H1 (cell line): Measurements from ENCODE around the gene CSAD. TPM values are rescaled to one million over a fixed set of nuclear protein-coding genes. Genes with fewer than 3 reads are reported as not detected.

Source experiments
- CTCF ChIA-PET: fragments of 300-600 bp; sonication (Branson Sonifier 250); formaldehyde crosslinking; loops from one replicate; lab custom pipeline; 2021; ENCODE audit not compliant: partially characterized antibody; lab: Charles Lee
- POLR2A ChIA-PET: fragments of 300-600 bp; sonication (Branson Sonifier 250); formaldehyde crosslinking; loops from one replicate; lab custom pipeline; 2021; ENCODE audit warnings: inconsistent platforms; ENCODE audit not compliant: partially characterized antibody; lab: Charles Lee
- DNase-seq, 2 experiments: peaks; one replicate each; pipeline versions ENCODE4 v3.0.0 to v3.0.0-alpha.2; 2010 to 2022; ENCODE audit warnings: low spot score in 2 of 2, low read depth in 1 of 2, mixed read lengths in 1 of 2
- FAIRE-seq: peaks from 2 replicates; lab custom pipeline; 2011; peaks lifted over from hg19 to GRCh38; lab: Jason Lieb, UNC
- H2AFZ ChIP-seq: 2 replicates; pipeline ENCODE4 v1.8.1; 2012; ENCODE audit warnings: low read length, inconsistent platforms
- H2AK5ac ChIP-seq: 2 replicates; pipeline ENCODE4 v1.6.1; 2013; ENCODE audit warnings: low read depth, low read length
- H2BK120ac ChIP-seq: replicated peaks from 2 replicates; pipeline ENCODE3; 2013; ENCODE audit warnings: low read depth, low read length, inconsistent platforms
- H2BK12ac ChIP-seq: 2 replicates; pipeline ENCODE4 v1.6.1; 2013; ENCODE audit warnings: low read depth, low read length
- H2BK15ac ChIP-seq: 2 replicates; pipeline ENCODE4 v1.6.1; 2013; ENCODE audit warnings: low read length
- H2BK20ac ChIP-seq: 2 replicates; pipeline ENCODE4 v1.6.1; 2013; ENCODE audit warnings: low read length
- H2BK5ac ChIP-seq: 2 replicates; pipeline ENCODE4 v1.6.1; 2013; ENCODE audit warnings: low read depth, low read length
- H3K14ac ChIP-seq: 2 replicates; pipeline ENCODE4 v1.6.1; 2013; ENCODE audit warnings: inconsistent platforms; ENCODE audit not compliant: insufficient read length
- H3K18ac ChIP-seq: 2 replicates; pipeline ENCODE4 v1.6.1; 2013; ENCODE audit warnings: low read length; ENCODE audit errors: extremely low read depth
- H3K23ac ChIP-seq: 2 replicates; pipeline ENCODE4 v1.6.1; 2013; ENCODE audit warnings: inconsistent platforms; ENCODE audit not compliant: insufficient read length
- H3K23me2 ChIP-seq: 2 replicates; pipeline ENCODE4 v1.6.1; 2013; ENCODE audit warnings: low read depth, low read length
- H3K27ac ChIP-seq: 2 replicates; pipeline ENCODE4 v1.6.1; 2011; ENCODE audit warnings: low read depth, low read length, inconsistent platforms
- H3K27me3 ChIP-seq, 4 experiments: replicated peaks in 1 of 4; 1 replicate in 1 of 4; 2 replicates in 3 of 4; pipeline versions ENCODE4 v1.6.1 to v1.8.1; 2011 to 2013; ENCODE audit warnings: low read length in 3 of 4, mild to moderate bottlenecking in 3 of 4, inconsistent platforms in 2 of 4, mixed read lengths in 2 of 4, moderate library complexity in 1 of 4; ENCODE audit not compliant: control insufficient read depth in 3 of 4, insufficient read depth in 3 of 4; ENCODE audit errors: extremely low read depth in 1 of 4
- H3K36me3 ChIP-seq, 4 experiments: 2 replicates each; pipeline versions ENCODE4 v1.6.1 to v1.8.1; 2011 to 2013; ENCODE audit warnings: mild to moderate bottlenecking in 4 of 4, low read length in 3 of 4, moderate library complexity in 2 of 4, control low read depth in 1 of 4, inconsistent platforms in 1 of 4; ENCODE audit not compliant: insufficient read depth in 4 of 4, control insufficient read depth in 2 of 4
- H3K4ac ChIP-seq: replicated peaks from 2 replicates; pipeline ENCODE3; 2013; ENCODE audit warnings: low read length, low read depth, mixed read lengths, inconsistent platforms; ENCODE audit not compliant: insufficient read length
- H3K4me1 ChIP-seq, 4 experiments: replicated peaks in 1 of 4; 1 replicate in 1 of 4; 2 replicates in 3 of 4; pipeline versions ENCODE4 v1.6.1 to v1.8.1; 2011 to 2013; ENCODE audit warnings: low read length in 3 of 4, inconsistent platforms in 2 of 4, mixed read lengths in 1 of 4; ENCODE audit not compliant: insufficient read depth in 4 of 4, control insufficient read depth in 3 of 4
- H3K4me2 ChIP-seq, 2 experiments: 2 replicates each; pipeline versions ENCODE4 v1.6.1 to v1.8.1; 2011 to 2013; ENCODE audit warnings: low read depth in 2 of 2, low read length in 2 of 2, control low read depth in 1 of 2, inconsistent platforms in 1 of 2, mild to moderate bottlenecking in 1 of 2; ENCODE audit not compliant: insufficient read depth in 1 of 2
- H3K4me3 ChIP-seq, 4 experiments: fragments of 200-600, 300-600 bp in 1 of 4; sonication (generic), shearing (Covaris generic), sonication (Bioruptor Twin) in 1 of 4; 2 replicates each; pipeline versions ENCODE4 v1.5.1 to v1.8.1; 2011 to 2016; ENCODE audit warnings: low read length in 4 of 4, low read depth in 3 of 4, control low read depth in 2 of 4, inconsistent platforms in 2 of 4, mild to moderate bottlenecking in 2 of 4, mixed read lengths in 1 of 4, moderate library complexity in 1 of 4; ENCODE audit not compliant: insufficient read depth in 2 of 4; ENCODE audit errors: extremely low read depth in 1 of 4
- H3K56ac ChIP-seq: replicated peaks from 2 replicates; pipeline ENCODE3; 2013; ENCODE audit warnings: low read depth, mild to moderate bottlenecking, mixed read lengths, low read length, inconsistent platforms; ENCODE audit not compliant: insufficient read length
- H3K79me1 ChIP-seq: 2 replicates; pipeline ENCODE4 v1.6.1; 2013; ENCODE audit warnings: low read depth, low read length, control low read depth
- H3K79me2 ChIP-seq, 2 experiments: 2 replicates each; pipeline versions ENCODE4 v1.6.1 to v1.8.1; 2012 to 2013; ENCODE audit warnings: low read length in 2 of 2, mild to moderate bottlenecking in 2 of 2, inconsistent platforms in 1 of 2; ENCODE audit not compliant: insufficient read depth in 2 of 2, control insufficient read depth in 1 of 2
- H3K9ac ChIP-seq, 4 experiments: replicated peaks in 1 of 4; 1 replicate in 1 of 4; 2 replicates in 3 of 4; pipeline versions ENCODE4 v1.6.1 to v1.8.1; 2011 to 2013; ENCODE audit warnings: low read depth in 3 of 4, low read length in 3 of 4, control low read depth in 2 of 4, mild to moderate bottlenecking in 2 of 4, moderate library complexity in 2 of 4, inconsistent platforms in 1 of 4; ENCODE audit errors: extremely low read depth in 1 of 4
- H3K9me3 ChIP-seq, 2 experiments: 2 replicates each; pipeline versions ENCODE4 v1.6.1 to v1.8.1; 2012 to 2013; ENCODE audit warnings: mild to moderate bottlenecking in 2 of 2, moderate library complexity in 2 of 2, control low read depth in 1 of 2, inconsistent platforms in 1 of 2, low read depth in 1 of 2, low read length in 1 of 2, mixed read lengths in 1 of 2; ENCODE audit not compliant: insufficient read depth in 2 of 2
- H4K20me1 ChIP-seq, 2 experiments: replicated peaks in 1 of 2; 2 replicates each; pipeline versions ENCODE3 to v1.8.1; 2011 to 2013; ENCODE audit warnings: inconsistent platforms in 2 of 2, low read length in 2 of 2, mild to moderate bottlenecking in 1 of 2; ENCODE audit not compliant: insufficient read depth in 2 of 2, control insufficient read depth in 1 of 2
- H4K5ac ChIP-seq: 2 replicates; pipeline ENCODE4 v1.6.1; 2013; ENCODE audit warnings: low read length, low read depth, mixed read lengths, inconsistent platforms; ENCODE audit not compliant: insufficient read length
- H4K8ac ChIP-seq: 2 replicates; pipeline ENCODE4 v1.8.0; 2013; ENCODE audit warnings: mild to moderate bottlenecking, moderate library complexity, low read length, inconsistent platforms; ENCODE audit not compliant: insufficient read depth; ENCODE audit errors: extremely low read depth
- H4K91ac ChIP-seq: replicated peaks from 2 replicates; pipeline ENCODE3; 2013; ENCODE audit warnings: low read length, mixed read lengths, inconsistent platforms; ENCODE audit not compliant: insufficient read length
- EZH2 ChIP-seq: fragments of 200-600 bp; sonication (generic); IDR thresholded peaks from 2 replicates; pipeline ENCODE4 v1.7.1; 2012; ENCODE audit warnings: low read depth, mild to moderate bottlenecking, moderate library complexity, low read length, inconsistent platforms; ENCODE audit not compliant: severe bottlenecking
- FOSL1 ChIP-seq: IDR thresholded peaks from 2 replicates; pipeline ENCODE4 v1.6.1; 2011; ENCODE audit warnings: mild to moderate bottlenecking, low read depth, low read length, moderate library complexity; ENCODE audit not compliant: insufficient read depth
- KDM4A ChIP-seq: IDR thresholded peaks from one replicate; pipeline ENCODE4 v1.7.1; 2012; ENCODE audit warnings: low read depth, mild to moderate bottlenecking, moderate library complexity, low read length, inconsistent platforms; ENCODE audit not compliant: severe bottlenecking
- POLR2A ChIP-seq, 2 experiments: IDR thresholded peaks; 1 replicate in 1 of 2; 2 replicates in 1 of 2; pipeline ENCODE4 v1.6.1; 2011; ENCODE audit warnings: low read depth in 2 of 2, low read length in 2 of 2, mild to moderate bottlenecking in 2 of 2; ENCODE audit errors: control extremely low read depth in 1 of 2
- RNF2 ChIP-seq: fragments of 200-900, 300-1000 bp; sonication (generic); IDR thresholded peaks from 2 replicates; pipeline ENCODE4 v1.7.1; 2016; ENCODE audit warnings: borderline replicate concordance, low read depth, mild to moderate bottlenecking, antibody characterized with exemption, low read length; ENCODE audit not compliant: poor library complexity, severe bottlenecking; ENCODE audit errors: missing control alignments
- WGBS, 2 experiments: shearing (Covaris generic) in 1 of 2; methylation state at CpG; one replicate each; pipeline versions ENCODE4 v1.1.6 to v1.1.7; 2013 to 2015; ENCODE audit warnings: low lambda C conversion rate in 2 of 2, mixed read lengths in 2 of 2, inconsistent platforms in 1 of 2, low coverage in 1 of 2, missing lambda C conversion rate in 1 of 2; ENCODE audit not compliant: insufficient replicate concordance in 2 of 2, insufficient coverage in 1 of 2, insufficient read length in 1 of 2; ENCODE audit errors: extremely low coverage in 1 of 2, missing lambda C conversion rate in 1 of 2; 5-methylcytosine and 5-hydroxymethylcytosine counted together
- polyA plus RNA-seq, 7 experiments: library from polyadenylated mRNA; depleted of rRNA in 3 of 7; stranded (reverse) in 5 of 7; unstranded in 2 of 7; fragments of >200 nt in 5 of 7; fragments of 200-250 nt in 2 of 7; gene quantifications; 1 replicate in 5 of 7; 2 replicates in 1 of 7; 4 replicates in 1 of 7; pipeline versions ENCODE4 v1.2.1 to v1.2.3, GENCODE V29; 2011 to 2013; ENCODE audit warnings: missing spikeins in 2 of 7, mixed read lengths in 2 of 7
- total RNA-seq: library from RNA; stranded (reverse); fragmentation: NEBNext Ultra II Directional; extraction: Animal tissue kit (Norgen Biotek cat#: 25700); gene quantifications from 2 replicates; pipeline ENCODE4 v1.2.1, GENCODE V29; 2021
- TF ChIP-seq, protein P1 (sequence below): IDR thresholded peaks from 2 replicates; pipeline ENCODE4 v1.6.1; 2011; ENCODE audit warnings: low read depth, mild to moderate bottlenecking, low read length; ENCODE audit not compliant: insufficient read depth

Gene CSAD
- total and polyA plus RNA-seq, 2 of the 8 experiments (the other 6 are each of a cell fraction or from before 2014, with no cell fraction given), result 8.8 to 11.3 TPM

DNA sequence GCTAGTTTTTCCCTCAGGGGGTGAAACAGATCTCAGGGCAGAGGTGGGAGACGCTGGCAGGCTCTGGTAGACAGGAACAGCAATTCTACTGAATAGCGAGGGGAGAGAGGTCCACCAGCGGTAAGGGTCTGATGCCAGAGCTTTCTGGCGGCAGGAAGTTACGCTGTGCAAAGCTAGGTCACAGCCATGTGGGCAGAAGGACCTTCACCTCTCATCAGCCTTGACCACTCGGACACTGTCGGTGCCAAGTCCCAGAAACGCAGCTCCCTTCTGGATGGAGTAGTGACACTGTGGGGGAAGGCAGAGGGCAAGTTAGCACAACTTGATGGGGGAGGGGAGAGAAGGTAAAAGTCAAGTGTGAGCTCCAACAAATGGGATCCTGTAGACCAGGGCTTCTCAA lies 10.5 kb downstream of the CSAD start:
- no peak overlapping the region for H3K18ac ChIP-seq
- H4K20me1 ChIP-seq, result peaks cover 1 to 8% of the 10 kb centered on the region in 2 experiments
- no peak overlapping the region for H3K4me2 ChIP-seq
- no peaks in the 10 kb centered on the region for H3K79me1 ChIP-seq
- DNase-seq, result no peak
- H3K4ac ChIP-seq, result no peak overlapping the region
- no peak overlapping the region for H3K4me3 ChIP-seq
- no peak overlapping the region for H3K9ac ChIP-seq
- H3K14ac ChIP-seq, result no peak overlapping the region
- H3K23ac ChIP-seq, result no peak overlapping the region
- no peaks in the 10 kb centered on the region for H3K9me3 ChIP-seq
- H4K8ac ChIP-seq, result no peak overlapping the region; the same call in 1 of the 2 replicates
- no peak overlapping the region for H2BK20ac ChIP-seq
- H4K91ac ChIP-seq, result no peak overlapping the region
- H3K27me3 ChIP-seq, result peaks cover 7 to 38% (median 35%) of the 10 kb centered on the region in 4 experiments
- H2BK15ac ChIP-seq, result no peak overlapping the region
- no peak overlapping the region for H4K5ac ChIP-seq
- H2AFZ ChIP-seq, result no peak overlapping the region
- ChIA-PET CTCF (interaction anchor here (0.5 to 6.2 kb wide), 9 partner anchors 10 to 149 kb away, joined by 3 to 80 read pairs (median 4); partner anchors contain the start of gene ESPL1), POLR2A (interaction anchor here (0.7 to 2.5 kb wide), 2 partner anchors 11 kb away, joined by 3 to 8 read pairs; partner anchors contain the start of genes CSAD and ZNF740)
- 93% methylated on average over 8 of the region's 8 CpGs; no CpG with 5 or more reads in 1 of the 2 experiments for WGBS, 2 experiments
- H2BK12ac ChIP-seq, result no peak overlapping the region
- peaks cover 0 to 5% (median 3%) of the 10 kb centered on the region in 4 experiments; a peak in 3 of 7 replicates for H3K4me1 ChIP-seq
- no peak overlapping the region for H3K56ac ChIP-seq
- no peaks in the 10 kb centered on the region for H3K23me2 ChIP-seq
- TF ChIP-seq EZH2 (no peak), KDM4A (no peak), FOSL1 (no peak), RNF2 (no peak), POLR2A (IDR thresholded peaks at IDR 0.05; ENCODE audit: control extremely low read depth in 1 of 2, low read depth in 2 of 2, low read length in 2 of 2) (no peak)
- TF ChIP-seq, protein P1, sequence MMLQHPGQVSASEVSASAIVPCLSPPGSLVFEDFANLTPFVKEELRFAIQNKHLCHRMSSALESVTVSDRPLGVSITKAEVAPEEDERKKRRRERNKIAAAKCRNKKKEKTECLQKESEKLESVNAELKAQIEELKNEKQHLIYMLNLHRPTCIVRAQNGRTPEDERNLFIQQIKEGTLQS, result no peak
- TF ChIP-seq, all 59 proteins: peak for 0
- H3K36me3 ChIP-seq, result no peaks in the 10 kb centered on the region
- H2AK5ac ChIP-seq, result no peak overlapping the region
- H2BK120ac ChIP-seq, result no peak overlapping the region
- no peaks in the 10 kb centered on the region for H3K79me2 ChIP-seq
- H2BK5ac ChIP-seq, result no peak overlapping the region
- FAIRE-seq, result no peak
- no peak overlapping the region for H3K27ac ChIP-seq
